WTC11 (cell line): ENCODE measurements around the gene DNAJB5. TPM values are rescaled to one million over a fixed set of nuclear protein-coding genes. Genes with fewer than 3 reads are reported as not detected.

ENCODE experiments used
- ATAC-seq: fragments of 200-7000 bp; cut with Tn5 transposase; 2 replicates; pipeline ENCODE4 v1.10.0; 2021; ENCODE audit warnings: mild to moderate bottlenecking, moderate library complexity
- CTCF ChIA-PET: fragments of 300-600 bp; sonication (Branson Sonifier 250); formaldehyde crosslinking; loops from one replicate; lab custom pipeline; 2021; ENCODE audit warnings: antibody characterized with exemption; lab: Charles Lee
- POLR2A ChIA-PET: fragments of 350-600 bp; sonication (Branson Sonifier 250); formaldehyde crosslinking; loops from one replicate; lab custom pipeline; 2021; ENCODE audit warnings: antibody characterized with exemption; lab: Charles Lee
- DNase-seq: peaks from one replicate; pipeline ENCODE4 v3.0.0; 2021; ENCODE audit warnings: low spot score
- H3K27ac Mint-ChIP-seq: 2 replicates; pipeline ENCODE4 v1.8.0; 2021; ENCODE audit warnings: mixed read lengths
- H3K27me3 Mint-ChIP-seq: 2 replicates; pipeline ENCODE4 v1.8.0; 2021; ENCODE audit warnings: low read depth, mild to moderate bottlenecking, moderate library complexity, mixed read lengths
- H3K36me3 Mint-ChIP-seq: 2 replicates; pipeline ENCODE4 v1.8.0; 2021; ENCODE audit warnings: mixed read lengths
- H3K4me1 Mint-ChIP-seq: 2 replicates; pipeline ENCODE4 v1.8.0; 2022; ENCODE audit warnings: mixed read lengths
- H3K4me3 Mint-ChIP-seq: 2 replicates; pipeline ENCODE4 v1.8.0; 2021; ENCODE audit warnings: mild to moderate bottlenecking, moderate library complexity, mixed read lengths
- H3K9me3 Mint-ChIP-seq: 2 replicates; pipeline ENCODE4 v1.8.0; 2021; ENCODE audit warnings: mixed read lengths
- GABPB1 ChIP-seq: sonication (generic); formaldehyde crosslinking; IDR thresholded peaks from 2 replicates; pipeline ENCODE4 v1.8.1; 2023; ENCODE audit warnings: mild to moderate bottlenecking, missing genetic modification reagents
- GRHL2 ChIP-seq: fragments of 250-450 bp; sonication (Bioruptor Pico); IDR thresholded peaks from 2 replicates; pipeline ENCODE4 v1.8.0; 2022; ENCODE audit warnings: mild to moderate bottlenecking, moderate library complexity; ENCODE audit not compliant: insufficient replicate concordance, severe bottlenecking
- JUN ChIP-seq: sonication (generic); formaldehyde crosslinking; IDR thresholded peaks from 2 replicates; pipeline ENCODE4 v1.8.0; 2023; ENCODE audit warnings: mild to moderate bottlenecking, missing genetic modification reagents
- NFATC4 ChIP-seq: fragments of 250-450 bp; sonication (Bioruptor Pico); IDR thresholded peaks from 2 replicates; pipeline ENCODE4 v1.9.0; 2021; ENCODE audit warnings: mild to moderate bottlenecking
- NFYB ChIP-seq: sonication (generic); formaldehyde crosslinking; conservative IDR thresholded peaks from 2 replicates; pipeline ENCODE4 v1.8.0; 2022; ENCODE audit warnings: low read depth, missing genetic modification reagents
- OVOL2 ChIP-seq: fragments of 250-450 bp; sonication (Bioruptor Pico); IDR thresholded peaks from 2 replicates; pipeline ENCODE4 v1.9.0; 2021; ENCODE audit warnings: mild to moderate bottlenecking, borderline replicate concordance
- SP1 ChIP-seq: sonication (generic); formaldehyde crosslinking; conservative IDR thresholded peaks from 2 replicates; pipeline ENCODE4 v1.8.1; 2022; ENCODE audit warnings: missing genetic modification reagents
- TEAD1 ChIP-seq: sonication (generic); formaldehyde crosslinking; IDR thresholded peaks from 2 replicates; pipeline ENCODE4 v1.8.0; 2022; ENCODE audit warnings: mild to moderate bottlenecking, missing genetic modification reagents
- TEAD4 ChIP-seq: sonication (generic); formaldehyde crosslinking; IDR thresholded peaks from 2 replicates; pipeline ENCODE4 v1.8.0; 2022; ENCODE audit warnings: mild to moderate bottlenecking, missing genetic modification reagents
- ZBTB21 ChIP-seq: sonication (generic); formaldehyde crosslinking; IDR thresholded peaks from 2 replicates; pipeline ENCODE4 v1.8.1; 2023; ENCODE audit warnings: mild to moderate bottlenecking, missing genetic modification reagents, borderline replicate concordance
- ZNF671 ChIP-seq: fragments of 250-450 bp; sonication (Bioruptor Pico); IDR thresholded peaks from 2 replicates; pipeline ENCODE4 v1.8.0; 2021; ENCODE audit warnings: mild to moderate bottlenecking
- total RNA-seq: library from RNA; stranded (reverse); gene quantifications from 3 replicates; pipeline ENCODE4 v1.2.3, GENCODE V29; 2021
- TF ChIP-seq, protein P1 (sequence below): sonication (generic); formaldehyde crosslinking; IDR thresholded peaks from 2 replicates; pipeline ENCODE4 v1.8.0; 2022; ENCODE audit warnings: mild to moderate bottlenecking, missing genetic modification reagents
- TF ChIP-seq, protein P2 (sequence below): sonication (generic); formaldehyde crosslinking; IDR thresholded peaks from 2 replicates; pipeline ENCODE4 v1.8.1; 2022; ENCODE audit warnings: missing genetic modification reagents, borderline replicate concordance
- TF ChIP-seq, protein P3 (sequence below): sonication (generic); formaldehyde crosslinking; IDR thresholded peaks from 2 replicates; pipeline ENCODE4 v1.8.0; 2023; ENCODE audit warnings: missing genetic modification reagents
- TF ChIP-seq, protein P4 (sequence below): sonication (generic); formaldehyde crosslinking; IDR thresholded peaks from 2 replicates; pipeline ENCODE4 v1.8.0; 2023; ENCODE audit warnings: missing genetic modification reagents, mild to moderate bottlenecking, borderline replicate concordance
- TF ChIP-seq, protein P5 (sequence below): fragments of 200-600 bp; IDR thresholded peaks from 2 replicates; pipeline ENCODE4 v1.8.0; 2022; ENCODE audit warnings: antibody characterized with exemption
- TF ChIP-seq, protein P6 (sequence below): sonication (generic); formaldehyde crosslinking; IDR thresholded peaks from 2 replicates; pipeline ENCODE4 v1.8.1; 2023; ENCODE audit warnings: mild to moderate bottlenecking, missing genetic modification reagents
- TF ChIP-seq, protein P7 (sequence below): sonication (generic); formaldehyde crosslinking; IDR thresholded peaks from 2 replicates; pipeline ENCODE4 v1.8.1; 2023; ENCODE audit warnings: mild to moderate bottlenecking, missing genetic modification reagents, borderline replicate concordance
- TF ChIP-seq, protein P8 (sequence below): sonication (generic); formaldehyde crosslinking; IDR thresholded peaks from 2 replicates; pipeline ENCODE4 v1.8.1; 2023; ENCODE audit warnings: mild to moderate bottlenecking, moderate library complexity, missing genetic modification reagents
- TF ChIP-seq, protein P9 (sequence below): fragments of 250-450 bp; sonication (Bioruptor Pico); IDR thresholded peaks from 2 replicates; pipeline ENCODE4 v2.1.2; 2022; ENCODE audit warnings: mild to moderate bottlenecking, moderate library complexity

Gene DNAJB5
- total RNA-seq, 1 experiment from 2014 or later = 30.0 TPM

DNA sequence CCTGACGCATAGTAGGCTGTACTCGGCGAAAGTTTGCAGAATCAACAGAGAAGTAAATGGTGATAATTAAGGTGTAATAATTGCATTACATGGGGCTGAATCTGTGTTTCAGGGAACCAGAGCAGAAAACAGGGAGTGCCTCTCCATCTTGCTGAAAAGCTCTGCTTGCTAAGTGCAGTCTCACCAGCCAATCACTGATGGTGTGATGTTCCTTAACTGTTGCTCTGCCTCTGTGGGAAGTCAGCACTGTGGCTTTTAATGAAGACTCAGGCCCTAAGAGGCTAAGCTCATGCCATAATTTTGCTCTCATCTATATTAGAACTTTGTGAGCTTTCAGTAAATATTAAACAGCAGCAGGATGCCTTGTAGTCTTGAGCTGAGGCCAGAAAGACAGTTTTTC is 27.0 kb upstream of the DNAJB5 start:
- ATAC-seq (no peak), DNase-seq (no peak)
- no peak for TF ChIP-seq GRHL2
- no peak for TF ChIP-seq SP1 (CRISPR knock-in tag)
- TF ChIP-seq, protein P1, sequence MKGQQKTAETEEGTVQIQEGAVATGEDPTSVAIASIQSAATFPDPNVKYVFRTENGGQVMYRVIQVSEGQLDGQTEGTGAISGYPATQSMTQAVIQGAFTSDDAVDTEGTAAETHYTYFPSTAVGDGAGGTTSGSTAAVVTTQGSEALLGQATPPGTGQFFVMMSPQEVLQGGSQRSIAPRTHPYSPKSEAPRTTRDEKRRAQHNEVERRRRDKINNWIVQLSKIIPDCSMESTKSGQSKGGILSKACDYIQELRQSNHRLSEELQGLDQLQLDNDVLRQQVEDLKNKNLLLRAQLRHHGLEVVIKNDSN (CRISPR knock-in tag) = no peak
- TF ChIP-seq OVOL2 (CRISPR knock-in tag) = no peak
- no peak for TF ChIP-seq ZNF671 (CRISPR knock-in tag)
- TF ChIP-seq, protein P2, sequence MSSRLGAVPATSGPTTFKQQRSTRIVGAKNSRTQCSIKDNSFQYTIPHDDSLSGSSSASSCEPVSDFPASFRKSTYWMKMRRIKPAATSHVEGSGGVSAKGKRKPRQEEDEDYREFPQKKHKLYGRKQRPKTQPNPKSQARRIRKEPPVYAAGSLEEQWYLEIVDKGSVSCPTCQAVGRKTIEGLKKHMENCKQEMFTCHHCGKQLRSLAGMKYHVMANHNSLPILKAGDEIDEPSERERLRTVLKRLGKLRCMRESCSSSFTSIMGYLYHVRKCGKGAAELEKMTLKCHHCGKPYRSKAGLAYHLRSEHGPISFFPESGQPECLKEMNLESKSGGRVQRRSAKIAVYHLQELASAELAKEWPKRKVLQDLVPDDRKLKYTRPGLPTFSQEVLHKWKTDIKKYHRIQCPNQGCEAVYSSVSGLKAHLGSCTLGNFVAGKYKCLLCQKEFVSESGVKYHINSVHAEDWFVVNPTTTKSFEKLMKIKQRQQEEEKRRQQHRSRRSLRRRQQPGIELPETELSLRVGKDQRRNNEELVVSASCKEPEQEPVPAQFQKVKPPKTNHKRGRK = no peak
- TF ChIP-seq NFYB (CRISPR knock-in tag) = no peak
- TF ChIP-seq, protein P3, sequence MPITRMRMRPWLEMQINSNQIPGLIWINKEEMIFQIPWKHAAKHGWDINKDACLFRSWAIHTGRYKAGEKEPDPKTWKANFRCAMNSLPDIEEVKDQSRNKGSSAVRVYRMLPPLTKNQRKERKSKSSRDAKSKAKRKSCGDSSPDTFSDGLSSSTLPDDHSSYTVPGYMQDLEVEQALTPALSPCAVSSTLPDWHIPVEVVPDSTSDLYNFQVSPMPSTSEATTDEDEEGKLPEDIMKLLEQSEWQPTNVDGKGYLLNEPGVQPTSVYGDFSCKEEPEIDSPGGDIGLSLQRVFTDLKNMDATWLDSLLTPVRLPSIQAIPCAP (CRISPR knock-in tag) = no peak
- TF ChIP-seq TEAD4 (CRISPR knock-in tag) = no peak
- no peak for TF ChIP-seq GABPB1 (CRISPR knock-in tag)
- TF ChIP-seq, protein P4, sequence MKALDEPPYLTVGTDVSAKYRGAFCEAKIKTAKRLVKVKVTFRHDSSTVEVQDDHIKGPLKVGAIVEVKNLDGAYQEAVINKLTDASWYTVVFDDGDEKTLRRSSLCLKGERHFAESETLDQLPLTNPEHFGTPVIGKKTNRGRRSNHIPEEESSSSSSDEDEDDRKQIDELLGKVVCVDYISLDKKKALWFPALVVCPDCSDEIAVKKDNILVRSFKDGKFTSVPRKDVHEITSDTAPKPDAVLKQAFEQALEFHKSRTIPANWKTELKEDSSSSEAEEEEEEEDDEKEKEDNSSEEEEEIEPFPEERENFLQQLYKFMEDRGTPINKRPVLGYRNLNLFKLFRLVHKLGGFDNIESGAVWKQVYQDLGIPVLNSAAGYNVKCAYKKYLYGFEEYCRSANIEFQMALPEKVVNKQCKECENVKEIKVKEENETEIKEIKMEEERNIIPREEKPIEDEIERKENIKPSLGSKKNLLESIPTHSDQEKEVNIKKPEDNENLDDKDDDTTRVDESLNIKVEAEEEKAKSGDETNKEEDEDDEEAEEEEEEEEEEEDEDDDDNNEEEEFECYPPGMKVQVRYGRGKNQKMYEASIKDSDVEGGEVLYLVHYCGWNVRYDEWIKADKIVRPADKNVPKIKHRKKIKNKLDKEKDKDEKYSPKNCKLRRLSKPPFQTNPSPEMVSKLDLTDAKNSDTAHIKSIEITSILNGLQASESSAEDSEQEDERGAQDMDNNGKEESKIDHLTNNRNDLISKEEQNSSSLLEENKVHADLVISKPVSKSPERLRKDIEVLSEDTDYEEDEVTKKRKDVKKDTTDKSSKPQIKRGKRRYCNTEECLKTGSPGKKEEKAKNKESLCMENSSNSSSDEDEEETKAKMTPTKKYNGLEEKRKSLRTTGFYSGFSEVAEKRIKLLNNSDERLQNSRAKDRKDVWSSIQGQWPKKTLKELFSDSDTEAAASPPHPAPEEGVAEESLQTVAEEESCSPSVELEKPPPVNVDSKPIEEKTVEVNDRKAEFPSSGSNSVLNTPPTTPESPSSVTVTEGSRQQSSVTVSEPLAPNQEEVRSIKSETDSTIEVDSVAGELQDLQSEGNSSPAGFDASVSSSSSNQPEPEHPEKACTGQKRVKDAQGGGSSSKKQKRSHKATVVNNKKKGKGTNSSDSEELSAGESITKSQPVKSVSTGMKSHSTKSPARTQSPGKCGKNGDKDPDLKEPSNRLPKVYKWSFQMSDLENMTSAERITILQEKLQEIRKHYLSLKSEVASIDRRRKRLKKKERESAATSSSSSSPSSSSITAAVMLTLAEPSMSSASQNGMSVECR = no peak
- TF ChIP-seq JUN (CRISPR knock-in tag) = no peak
- TF ChIP-seq, protein P5, sequence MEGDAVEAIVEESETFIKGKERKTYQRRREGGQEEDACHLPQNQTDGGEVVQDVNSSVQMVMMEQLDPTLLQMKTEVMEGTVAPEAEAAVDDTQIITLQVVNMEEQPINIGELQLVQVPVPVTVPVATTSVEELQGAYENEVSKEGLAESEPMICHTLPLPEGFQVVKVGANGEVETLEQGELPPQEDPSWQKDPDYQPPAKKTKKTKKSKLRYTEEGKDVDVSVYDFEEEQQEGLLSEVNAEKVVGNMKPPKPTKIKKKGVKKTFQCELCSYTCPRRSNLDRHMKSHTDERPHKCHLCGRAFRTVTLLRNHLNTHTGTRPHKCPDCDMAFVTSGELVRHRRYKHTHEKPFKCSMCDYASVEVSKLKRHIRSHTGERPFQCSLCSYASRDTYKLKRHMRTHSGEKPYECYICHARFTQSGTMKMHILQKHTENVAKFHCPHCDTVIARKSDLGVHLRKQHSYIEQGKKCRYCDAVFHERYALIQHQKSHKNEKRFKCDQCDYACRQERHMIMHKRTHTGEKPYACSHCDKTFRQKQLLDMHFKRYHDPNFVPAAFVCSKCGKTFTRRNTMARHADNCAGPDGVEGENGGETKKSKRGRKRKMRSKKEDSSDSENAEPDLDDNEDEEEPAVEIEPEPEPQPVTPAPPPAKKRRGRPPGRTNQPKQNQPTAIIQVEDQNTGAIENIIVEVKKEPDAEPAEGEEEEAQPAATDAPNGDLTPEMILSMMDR = no peak
- TF ChIP-seq, protein P6, sequence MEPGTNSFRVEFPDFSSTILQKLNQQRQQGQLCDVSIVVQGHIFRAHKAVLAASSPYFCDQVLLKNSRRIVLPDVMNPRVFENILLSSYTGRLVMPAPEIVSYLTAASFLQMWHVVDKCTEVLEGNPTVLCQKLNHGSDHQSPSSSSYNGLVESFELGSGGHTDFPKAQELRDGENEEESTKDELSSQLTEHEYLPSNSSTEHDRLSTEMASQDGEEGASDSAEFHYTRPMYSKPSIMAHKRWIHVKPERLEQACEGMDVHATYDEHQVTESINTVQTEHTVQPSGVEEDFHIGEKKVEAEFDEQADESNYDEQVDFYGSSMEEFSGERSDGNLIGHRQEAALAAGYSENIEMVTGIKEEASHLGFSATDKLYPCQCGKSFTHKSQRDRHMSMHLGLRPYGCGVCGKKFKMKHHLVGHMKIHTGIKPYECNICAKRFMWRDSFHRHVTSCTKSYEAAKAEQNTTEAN (CRISPR knock-in tag) = no peak
- no peak for TF ChIP-seq NFATC4 (CRISPR knock-in tag)
- TF ChIP-seq, protein P7, sequence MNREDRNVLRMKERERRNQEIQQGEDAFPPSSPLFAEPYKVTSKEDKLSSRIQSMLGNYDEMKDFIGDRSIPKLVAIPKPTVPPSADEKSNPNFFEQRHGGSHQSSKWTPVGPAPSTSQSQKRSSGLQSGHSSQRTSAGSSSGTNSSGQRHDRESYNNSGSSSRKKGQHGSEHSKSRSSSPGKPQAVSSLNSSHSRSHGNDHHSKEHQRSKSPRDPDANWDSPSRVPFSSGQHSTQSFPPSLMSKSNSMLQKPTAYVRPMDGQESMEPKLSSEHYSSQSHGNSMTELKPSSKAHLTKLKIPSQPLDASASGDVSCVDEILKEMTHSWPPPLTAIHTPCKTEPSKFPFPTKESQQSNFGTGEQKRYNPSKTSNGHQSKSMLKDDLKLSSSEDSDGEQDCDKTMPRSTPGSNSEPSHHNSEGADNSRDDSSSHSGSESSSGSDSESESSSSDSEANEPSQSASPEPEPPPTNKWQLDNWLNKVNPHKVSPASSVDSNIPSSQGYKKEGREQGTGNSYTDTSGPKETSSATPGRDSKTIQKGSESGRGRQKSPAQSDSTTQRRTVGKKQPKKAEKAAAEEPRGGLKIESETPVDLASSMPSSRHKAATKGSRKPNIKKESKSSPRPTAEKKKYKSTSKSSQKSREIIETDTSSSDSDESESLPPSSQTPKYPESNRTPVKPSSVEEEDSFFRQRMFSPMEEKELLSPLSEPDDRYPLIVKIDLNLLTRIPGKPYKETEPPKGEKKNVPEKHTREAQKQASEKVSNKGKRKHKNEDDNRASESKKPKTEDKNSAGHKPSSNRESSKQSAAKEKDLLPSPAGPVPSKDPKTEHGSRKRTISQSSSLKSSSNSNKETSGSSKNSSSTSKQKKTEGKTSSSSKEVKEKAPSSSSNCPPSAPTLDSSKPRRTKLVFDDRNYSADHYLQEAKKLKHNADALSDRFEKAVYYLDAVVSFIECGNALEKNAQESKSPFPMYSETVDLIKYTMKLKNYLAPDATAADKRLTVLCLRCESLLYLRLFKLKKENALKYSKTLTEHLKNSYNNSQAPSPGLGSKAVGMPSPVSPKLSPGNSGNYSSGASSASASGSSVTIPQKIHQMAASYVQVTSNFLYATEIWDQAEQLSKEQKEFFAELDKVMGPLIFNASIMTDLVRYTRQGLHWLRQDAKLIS = no peak
- no peak for TF ChIP-seq ZBTB21 (CRISPR knock-in tag)
- TF ChIP-seq, protein P8, sequence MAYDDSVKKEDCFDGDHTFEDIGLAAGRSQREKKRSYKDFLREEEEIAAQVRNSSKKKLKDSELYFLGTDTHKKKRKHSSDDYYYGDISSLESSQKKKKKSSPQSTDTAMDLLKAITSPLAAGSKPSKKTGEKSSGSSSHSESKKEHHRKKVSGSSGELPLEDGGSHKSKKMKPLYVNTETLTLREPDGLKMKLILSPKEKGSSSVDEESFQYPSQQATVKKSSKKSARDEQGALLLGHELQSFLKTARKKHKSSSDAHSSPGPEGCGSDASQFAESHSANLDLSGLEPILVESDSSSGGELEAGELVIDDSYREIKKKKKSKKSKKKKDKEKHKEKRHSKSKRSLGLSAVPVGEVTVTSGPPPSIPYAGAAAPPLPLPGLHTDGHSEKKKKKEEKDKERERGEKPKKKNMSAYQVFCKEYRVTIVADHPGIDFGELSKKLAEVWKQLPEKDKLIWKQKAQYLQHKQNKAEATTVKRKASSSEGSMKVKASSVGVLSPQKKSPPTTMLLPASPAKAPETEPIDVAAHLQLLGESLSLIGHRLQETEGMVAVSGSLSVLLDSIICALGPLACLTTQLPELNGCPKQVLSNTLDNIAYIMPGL (CRISPR knock-in tag) = no peak
- TF ChIP-seq, protein P9, sequence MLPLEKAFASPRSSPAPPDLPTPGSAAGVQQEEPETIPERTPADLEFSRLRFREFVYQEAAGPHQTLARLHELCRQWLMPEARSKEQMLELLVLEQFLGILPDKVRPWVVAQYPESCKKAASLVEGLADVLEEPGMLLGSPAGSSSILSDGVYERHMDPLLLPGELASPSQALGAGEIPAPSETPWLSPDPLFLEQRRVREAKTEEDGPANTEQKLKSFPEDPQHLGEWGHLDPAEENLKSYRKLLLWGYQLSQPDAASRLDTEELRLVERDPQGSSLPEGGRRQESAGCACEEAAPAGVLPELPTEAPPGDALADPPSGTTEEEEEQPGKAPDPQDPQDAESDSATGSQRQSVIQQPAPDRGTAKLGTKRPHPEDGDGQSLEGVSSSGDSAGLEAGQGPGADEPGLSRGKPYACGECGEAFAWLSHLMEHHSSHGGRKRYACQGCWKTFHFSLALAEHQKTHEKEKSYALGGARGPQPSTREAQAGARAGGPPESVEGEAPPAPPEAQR = no peak
- no peak for TF ChIP-seq TEAD1 (CRISPR knock-in tag)
- peaks cover 16% of the 10 kb centered on the region for H3K4me1 Mint-ChIP-seq
- ChIA-PET CTCF (interaction anchor here (0.8 to 3.0 kb wide), 8 partner anchors 10 to 202 kb away, joined by 3 to 22 read pairs (median 8); partner anchors contain the start of gene DNAJB5), POLR2A (no interaction called here)
- H3K9me3 Mint-ChIP-seq = no peaks in the 10 kb centered on the region
- H3K27ac Mint-ChIP-seq = no peak overlapping the region
- H3K27me3 Mint-ChIP-seq = peaks cover 35% of the 10 kb centered on the region
- no peak overlapping the region for H3K4me3 Mint-ChIP-seq
- no peaks in the 10 kb centered on the region for H3K36me3 Mint-ChIP-seq
